GM10847 (cell line): ENCODE measurements around the gene OTULIN.

Source experiments
- POLR2A ChIP-seq: IDR thresholded peaks from 2 replicates; pipeline ENCODE4 v1.6.1; 2011; ENCODE audit not compliant: insufficient read length; ENCODE audit errors: extremely low read depth

The OTULIN gene

GRCh38 chr5:14720236-14720923 lies 55.9 kb downstream of the OTULIN start:
- no peak for TF ChIP-seq POLR2A

DNA sequence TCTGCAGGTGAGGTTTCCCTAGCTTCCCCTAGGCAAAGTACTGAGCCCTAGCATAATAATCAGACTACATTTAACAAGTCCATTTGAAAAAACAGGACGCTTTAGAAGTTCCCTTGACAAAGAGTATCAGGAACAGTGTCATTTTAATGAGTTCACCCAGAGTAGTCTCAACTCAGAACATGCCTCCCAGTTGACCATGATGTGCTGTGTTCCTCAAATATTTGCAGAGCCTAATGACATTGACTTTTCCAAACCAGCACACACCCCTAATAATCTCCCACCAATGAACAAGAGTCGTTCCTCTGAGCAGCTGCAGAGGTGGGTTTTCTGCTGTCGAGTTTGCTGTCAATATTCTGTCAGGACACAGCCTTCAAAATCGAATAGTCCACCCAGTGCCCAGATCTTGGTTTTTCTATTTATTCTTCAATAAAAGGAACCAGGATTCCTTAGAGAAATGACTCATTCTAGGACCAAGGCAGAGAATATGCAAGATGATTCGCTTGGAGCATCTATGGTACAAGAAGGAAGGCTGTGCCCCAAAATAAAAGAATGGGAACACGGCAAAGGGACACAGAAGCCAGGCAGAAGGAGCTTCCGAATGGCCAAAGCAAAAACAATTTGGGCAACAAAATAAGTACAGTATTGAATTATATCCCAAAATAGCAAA lies 57.6 kb downstream of the OTULIN start:
- TF ChIP-seq POLR2A: no peak

- no peak for TF ChIP-seq POLR2A
Measured at GRCh38 chr5:14722923-14723322, 58.4 kb downstream of the OTULIN start.

- TF ChIP-seq POLR2A: no peak
Measured at GRCh38 chr5:14723701-14724132, 59.2 kb downstream of the OTULIN start.

DNA sequence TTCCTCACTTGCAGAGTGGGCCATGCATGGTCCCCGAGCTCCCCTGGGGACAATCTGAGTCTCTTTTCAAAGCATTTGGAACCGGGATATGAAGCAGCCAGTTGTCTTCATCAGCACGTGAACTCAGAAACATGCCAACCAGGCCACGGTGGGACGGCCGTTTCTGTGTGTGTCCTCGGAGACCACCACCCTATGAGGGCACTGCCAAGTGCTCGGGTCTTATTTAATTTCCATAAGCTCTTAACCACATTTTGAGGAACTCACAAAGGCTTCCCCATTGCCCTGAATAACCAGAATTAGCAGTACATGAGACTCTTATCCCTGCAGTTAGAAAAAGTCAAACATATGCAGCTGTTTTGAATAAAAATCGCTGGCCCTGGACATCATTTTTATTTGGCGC lies 60.1 kb downstream of the OTULIN start:
- TF ChIP-seq POLR2A: no peak

DNA sequence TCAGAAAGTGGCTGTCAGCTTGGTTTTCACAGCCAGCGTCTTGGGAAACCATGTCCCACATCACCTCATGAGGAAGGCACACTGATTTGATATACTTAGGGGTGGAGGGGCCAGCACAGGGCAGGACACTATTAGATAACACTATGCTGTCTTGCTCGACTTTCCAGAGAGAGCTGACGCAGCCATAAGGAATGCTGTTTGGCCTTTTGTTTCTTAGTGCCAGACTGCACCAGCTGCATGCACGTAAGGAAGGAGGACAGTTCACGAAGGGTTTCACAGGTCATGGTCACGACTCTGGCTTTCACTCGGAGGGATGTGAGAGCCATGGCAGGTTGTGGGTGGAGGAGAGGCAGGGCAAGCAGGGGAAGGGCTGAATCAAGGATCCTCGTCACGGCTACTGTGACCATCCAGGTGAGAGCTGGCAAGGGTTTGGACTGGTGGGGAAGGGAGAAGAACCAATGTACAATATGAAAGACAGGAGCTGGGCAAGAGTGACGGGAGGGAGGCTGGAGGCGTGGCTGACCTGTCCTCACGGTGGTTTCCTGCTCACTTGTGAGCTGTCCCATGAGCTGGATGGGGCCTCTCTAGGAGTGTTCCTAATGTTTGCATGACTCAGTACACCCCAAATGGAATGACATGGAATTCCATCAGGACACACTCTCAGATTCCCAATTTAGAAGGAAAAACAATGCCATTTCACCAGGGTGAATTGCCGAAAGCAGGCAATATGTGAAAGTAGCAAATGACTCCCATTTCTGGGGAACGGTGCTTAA lies 61.7 kb downstream of the OTULIN start:
- TF ChIP-seq POLR2A: no peak

GRCh38 chr5:14727428-14727865 lies 62.9 kb downstream of the OTULIN start:
- no peak for TF ChIP-seq POLR2A

- no peak for TF ChIP-seq POLR2A
Measured at GRCh38 chr5:14727928-14728458, 63.5 kb downstream of the OTULIN start.

DNA sequence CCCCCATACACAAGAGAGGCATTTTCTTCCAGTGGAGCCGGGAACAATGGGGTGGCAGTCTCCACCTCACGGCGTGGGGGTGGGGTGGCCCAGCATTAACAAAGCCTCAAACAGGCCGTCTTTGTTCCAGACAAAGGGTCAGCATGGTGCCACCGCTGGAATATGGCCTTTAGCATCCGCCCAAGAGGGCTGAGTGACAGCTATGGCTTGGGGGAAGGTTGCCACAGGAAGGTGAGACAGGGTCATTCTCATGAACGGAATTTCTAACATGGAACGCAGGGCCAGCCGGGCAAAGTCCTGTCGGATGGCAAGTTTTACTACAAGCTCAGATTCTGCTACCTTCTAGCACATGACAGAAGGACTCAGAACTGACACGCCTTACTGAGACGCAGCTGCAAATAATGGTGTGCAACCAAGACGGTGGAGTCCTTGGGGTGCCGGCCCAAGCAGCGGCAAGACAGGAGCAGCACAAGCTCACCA lies 64.0 kb downstream of the OTULIN start:
- no peak for TF ChIP-seq POLR2A

DNA sequence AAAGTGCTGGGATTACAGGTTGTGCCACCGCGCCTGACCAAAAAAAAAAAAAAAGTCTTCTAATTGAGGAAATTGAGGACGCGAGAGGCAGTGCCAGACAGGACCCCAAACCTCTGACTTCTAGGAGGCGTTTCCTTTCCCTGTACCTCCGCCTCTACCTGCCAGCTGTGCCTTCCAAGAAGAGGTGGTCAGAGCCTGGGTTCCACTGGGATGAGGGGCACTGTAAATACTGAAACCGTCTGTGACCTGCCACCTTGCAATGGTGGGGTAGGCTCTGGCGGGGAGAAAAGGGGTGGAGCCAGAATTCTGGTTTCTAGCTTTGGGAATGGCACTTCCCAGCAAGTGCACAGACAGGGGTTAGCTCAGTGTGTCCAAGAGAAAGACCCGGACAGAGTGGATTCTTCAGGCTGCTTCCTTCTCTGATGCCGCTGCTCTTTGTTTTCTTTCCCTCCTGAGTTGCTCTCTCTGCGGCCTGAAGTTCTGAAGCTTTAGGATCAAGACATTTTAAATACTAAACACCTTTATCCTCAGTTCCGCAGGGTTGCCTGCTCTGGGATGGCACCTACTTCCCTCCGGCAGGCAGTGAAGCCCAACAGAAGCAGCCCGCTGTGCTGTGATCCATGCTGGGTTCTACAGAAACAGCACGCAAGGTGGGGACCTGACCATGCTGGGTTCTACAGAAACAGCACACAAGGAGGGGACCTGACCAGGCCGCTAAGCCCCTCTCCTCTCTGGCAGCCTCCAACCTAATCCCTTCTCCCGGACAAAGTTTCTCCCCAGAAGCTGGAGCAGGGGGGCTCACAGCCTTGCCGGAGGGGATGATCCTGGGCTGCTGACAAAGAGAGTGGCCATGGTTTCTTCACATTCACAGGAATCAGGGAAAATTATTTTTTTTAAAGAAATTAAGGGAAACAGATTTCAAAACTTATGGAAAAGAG lies 65.2 kb downstream of the OTULIN start:
- TF ChIP-seq POLR2A: no peak

GRCh38 chr5:14730466-14730865 lies 65.9 kb downstream of the OTULIN start:
- TF ChIP-seq POLR2A: no peak

DNA sequence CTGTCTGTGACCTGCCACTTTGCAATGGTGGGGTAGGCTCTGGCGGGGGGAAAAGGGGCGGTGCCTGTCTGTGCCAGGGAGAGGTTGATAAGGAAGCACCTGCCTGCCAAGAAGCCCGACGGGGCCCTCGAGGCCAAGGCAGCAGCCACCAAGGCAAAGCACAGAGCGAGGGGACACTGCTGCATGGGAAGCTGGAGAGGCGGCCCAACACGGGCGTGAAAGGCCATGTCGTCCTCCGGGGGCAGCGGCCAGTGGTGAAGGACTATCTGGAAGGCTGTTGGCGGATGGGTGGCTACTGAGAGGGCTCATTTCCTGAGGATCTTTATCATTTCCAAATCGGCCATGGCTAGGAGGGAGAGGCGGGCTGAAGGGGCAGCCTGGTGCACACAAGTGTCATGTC lies 66.4 kb downstream of the OTULIN start:
- TF ChIP-seq POLR2A: no peak

- TF ChIP-seq POLR2A: no peak
Measured at GRCh38 chr5:14732991-14733390, 68.5 kb downstream of the OTULIN start.

- no peak for TF ChIP-seq POLR2A
Measured at GRCh38 chr5:14733661-14734060, 69.1 kb downstream of the OTULIN start.

DNA sequence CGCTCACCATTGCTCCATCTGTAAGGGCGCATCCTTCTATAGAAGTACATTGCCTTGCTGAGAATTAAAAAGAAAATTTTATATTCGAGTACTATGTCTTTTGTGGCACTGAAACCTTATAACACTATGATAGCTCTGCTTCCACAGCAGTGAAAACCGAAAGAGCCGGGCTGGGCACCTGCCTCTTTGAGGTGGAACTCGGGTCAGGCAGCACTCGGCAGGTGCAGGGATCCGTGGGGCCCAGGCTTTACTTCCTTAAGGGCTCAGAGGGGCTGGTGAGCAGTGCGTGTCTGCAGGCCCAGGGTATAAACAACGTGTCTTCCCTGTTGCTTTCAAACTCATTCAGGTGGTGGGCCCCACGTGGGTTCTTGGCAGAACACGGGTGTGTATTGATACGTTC lies 69.9 kb downstream of the OTULIN start:
- TF ChIP-seq POLR2A: no peak

DNA sequence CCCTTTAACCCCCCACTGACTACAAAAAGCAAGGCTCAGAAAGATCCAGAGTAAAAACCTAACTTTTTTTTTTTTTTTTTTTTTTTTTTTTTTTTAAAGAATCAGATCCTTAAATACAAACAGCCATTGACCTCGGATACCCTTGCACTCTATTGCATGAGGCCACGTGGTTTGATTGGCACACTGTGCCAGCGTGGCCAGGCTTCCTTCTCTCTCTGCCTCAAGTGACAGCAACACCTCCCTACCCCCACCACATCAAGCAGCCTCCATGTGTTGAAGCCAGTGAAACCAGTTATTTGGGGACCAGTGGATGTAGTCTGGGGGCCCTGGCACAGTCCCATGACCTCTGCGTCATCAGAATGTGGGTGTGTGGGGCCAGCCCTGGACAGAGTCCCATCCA lies 71.4 kb downstream of the OTULIN start:
- no peak for TF ChIP-seq POLR2A
